Mesenchymal stem cell (in vitro differentiated cells and primary cell): ENCODE measurements around the gene RFC5.

Experiments
- DNase-seq: peaks from one replicate; pipeline ENCODE4 v3.0.0-alpha.2; 2013
- H2AFZ ChIP-seq: one replicate; pipeline ENCODE4 v1.6.1; 2013; ENCODE audit warnings: low read depth, mild to moderate bottlenecking, control low read depth, inconsistent platforms, low read length, moderate library complexity
- H2AK5ac ChIP-seq: 2 replicates; pipeline ENCODE4 v1.6.1; 2013; ENCODE audit warnings: low read length, moderate library complexity, mild to moderate bottlenecking, inconsistent platforms; ENCODE audit not compliant: severe bottlenecking
- H2BK120ac ChIP-seq: one replicate; pipeline ENCODE4 v1.6.1; 2013; ENCODE audit warnings: low read depth, mild to moderate bottlenecking, inconsistent platforms, low read length, moderate library complexity
- H2BK12ac ChIP-seq, 2 experiments: one replicate each; pipeline ENCODE4 v1.6.1; 2013; ENCODE audit warnings: inconsistent platforms in 2 of 2, low read length in 2 of 2, mild to moderate bottlenecking in 2 of 2, moderate library complexity in 2 of 2, control low read depth in 1 of 2
- H2BK15ac ChIP-seq: one replicate; pipeline ENCODE4 v1.6.1; 2013; ENCODE audit warnings: mild to moderate bottlenecking, low read depth, inconsistent platforms; ENCODE audit not compliant: poor library complexity, severe bottlenecking
- H2BK5ac ChIP-seq: 2 replicates; pipeline ENCODE4 v1.6.1; 2013; ENCODE audit warnings: low read depth, mild to moderate bottlenecking, low read length, control low read depth, inconsistent platforms; ENCODE audit not compliant: poor library complexity, severe bottlenecking
- H3K14ac ChIP-seq, 2 experiments: one replicate each; pipeline ENCODE4 v1.6.1; 2013; ENCODE audit warnings: inconsistent platforms in 2 of 2, low read length in 2 of 2, control low read depth in 1 of 2, mild to moderate bottlenecking in 1 of 2, moderate library complexity in 1 of 2
- H3K18ac ChIP-seq, 2 experiments: one replicate each; pipeline ENCODE4 v1.6.1; 2013; ENCODE audit warnings: inconsistent platforms in 2 of 2, low read length in 2 of 2, control low read depth in 1 of 2, low read depth in 1 of 2, mild to moderate bottlenecking in 1 of 2
- H3K23ac ChIP-seq, 2 experiments: one replicate each; pipeline ENCODE4 v1.6.1; 2013; ENCODE audit warnings: inconsistent platforms in 2 of 2, low read length in 2 of 2, mild to moderate bottlenecking in 2 of 2, moderate library complexity in 2 of 2, control low read depth in 1 of 2
- H3K27ac ChIP-seq: 2 replicates; pipeline ENCODE4 v1.5.1; 2013; ENCODE audit warnings: mild to moderate bottlenecking, moderate library complexity, low read length, control low read depth, inconsistent platforms; ENCODE audit not compliant: poor library complexity, severe bottlenecking
- H3K27me3 ChIP-seq, 2 experiments: 2 replicates each; pipeline versions ENCODE4 v1.6.1 to v1.7.0; 2013; ENCODE audit warnings: low read length in 2 of 2, mild to moderate bottlenecking in 2 of 2, moderate library complexity in 2 of 2, control low read depth in 1 of 2, inconsistent platforms in 1 of 2; ENCODE audit not compliant: control insufficient read depth in 1 of 2, insufficient read depth in 1 of 2
- H3K36me3 ChIP-seq, 2 experiments: 2 replicates each; pipeline versions ENCODE4 v1.6.1 to v1.7.0; 2013; ENCODE audit warnings: low read length in 2 of 2, control low read depth in 1 of 2, inconsistent platforms in 1 of 2, low read depth in 1 of 2, mild to moderate bottlenecking in 1 of 2; ENCODE audit not compliant: insufficient read depth in 2 of 2, control insufficient read depth in 1 of 2
- H3K4ac ChIP-seq, 2 experiments: one replicate each; pipeline ENCODE4 v1.6.1; 2013; ENCODE audit warnings: inconsistent platforms in 2 of 2, low read length in 2 of 2, mild to moderate bottlenecking in 2 of 2, moderate library complexity in 2 of 2, control low read depth in 1 of 2, low read depth in 1 of 2
- H3K4me1 ChIP-seq: 2 replicates; pipeline ENCODE4 v1.6.1; 2013; ENCODE audit warnings: low read depth, low read length, control low read depth; ENCODE audit not compliant: control insufficient read depth, insufficient read depth
- H3K4me2 ChIP-seq: 2 replicates; pipeline ENCODE4 v1.6.1; 2013; ENCODE audit warnings: low read length, mild to moderate bottlenecking, inconsistent platforms; ENCODE audit not compliant: poor library complexity, severe bottlenecking
- H3K4me3 ChIP-seq, 2 experiments: 2 replicates each; pipeline versions ENCODE4 v1.5.1 to v1.7.0; 2013; ENCODE audit warnings: low read length in 2 of 2, mild to moderate bottlenecking in 2 of 2, control low read depth in 1 of 2, low read depth in 1 of 2; ENCODE audit not compliant: insufficient read depth in 1 of 2
- H3K79me1 ChIP-seq: replicated peaks from 2 replicates; pipeline ENCODE4 v1.6.1; 2013; ENCODE audit warnings: mild to moderate bottlenecking, control low read depth, low read length, inconsistent platforms; ENCODE audit not compliant: poor library complexity, severe bottlenecking
- H3K9ac ChIP-seq: 2 replicates; pipeline ENCODE4 v1.7.0; 2013; ENCODE audit warnings: mild to moderate bottlenecking, low read length, moderate library complexity
- H3K9me3 ChIP-seq: 2 replicates; pipeline ENCODE4 v1.7.0; 2013; ENCODE audit warnings: mild to moderate bottlenecking, low read length; ENCODE audit not compliant: control insufficient read depth
- H4K8ac ChIP-seq: one replicate; pipeline ENCODE4 v1.6.1; 2013; ENCODE audit warnings: inconsistent platforms, mild to moderate bottlenecking, low read length, moderate library complexity
- H4K91ac ChIP-seq: one replicate; pipeline ENCODE4 v1.6.1; 2013; ENCODE audit warnings: mild to moderate bottlenecking, low read length, inconsistent platforms
- WGBS: methylation state at CpG from one replicate; pipeline ENCODE4 v1.1.7; 2013; ENCODE audit warnings: mixed read lengths; 5-methylcytosine and 5-hydroxymethylcytosine counted together

Gene RFC5

GRCh38 chr12:118064608-118065007 is 48.1 kb downstream of the RFC5 start:
- Histone ChIP-seq H2AK5ac (no peak overlapping the region), H3K4me1 (peaks cover 4% of the 10 kb centered on the region), H2BK12ac (no peak overlapping the region), H3K18ac (no peak overlapping the region), H3K27ac (no peak overlapping the region), H4K91ac (no peak overlapping the region), H3K9me3 (no peaks in the 10 kb centered on the region), H3K9ac (no peak overlapping the region), H2BK120ac (no peak overlapping the region), H3K23ac (no peak overlapping the region), H4K8ac (no peak overlapping the region), H2BK5ac (no peak overlapping the region), H3K4me2 (no peak overlapping the region), H3K36me3 (peaks cover under 1 to 3% of the 10 kb centered on the region in 2 experiments), H3K27me3 (no peaks in the 10 kb centered on the region), H3K79me1 (peaks cover 1% of the 10 kb centered on the region), H3K14ac (no peak overlapping the region), H2AFZ (no peak overlapping the region), H2BK15ac (no peak overlapping the region), H3K4me3 (no peak overlapping the region), H3K4ac (no peak overlapping the region)
- 83% methylated on average over 2 of the region's 2 CpGs for WGBS
- DNase-seq = peak; percentile 24

- H4K91ac ChIP-seq = no peak overlapping the region
- no peak overlapping the region for H2BK12ac ChIP-seq
- H2BK5ac ChIP-seq = no peak overlapping the region
- H3K4me3 ChIP-seq = no peak overlapping the region
- peaks cover 4% of the 10 kb centered on the region for H3K4me1 ChIP-seq
- H3K79me1 ChIP-seq = peaks cover 1% of the 10 kb centered on the region
- no peak overlapping the region for H3K23ac ChIP-seq
- no peak overlapping the region for H4K8ac ChIP-seq
- H3K9ac ChIP-seq = no peak overlapping the region
- DNase-seq = no peak
- no peak overlapping the region for H3K4ac ChIP-seq
- no peaks in the 10 kb centered on the region for H3K9me3 ChIP-seq
- no peak overlapping the region for H2AFZ ChIP-seq
- no peak overlapping the region for H3K4me2 ChIP-seq
- H3K36me3 ChIP-seq = peaks cover 3% of the 10 kb centered on the region in 2 experiments
- WGBS = no CpG with 5 or more reads among the region's 1 CpG
- H2BK15ac ChIP-seq = no peak overlapping the region
- H2AK5ac ChIP-seq = no peak overlapping the region
- H2BK120ac ChIP-seq = no peak overlapping the region
- H3K27me3 ChIP-seq = no peaks in the 10 kb centered on the region
- H3K27ac ChIP-seq = no peak overlapping the region
- no peak overlapping the region for H3K14ac ChIP-seq
- H3K18ac ChIP-seq = no peak overlapping the region
These were observed 48.9 kb downstream of the RFC5 start for GRCh38 chr12:118065380-118065779.

- no peak overlapping the region for H2BK12ac ChIP-seq
- no peaks in the 10 kb centered on the region for H3K9me3 ChIP-seq
- no peak overlapping the region for H2BK15ac ChIP-seq
- no peak overlapping the region for H2AFZ ChIP-seq
- no peak overlapping the region for H3K4me3 ChIP-seq
- H3K4me1 ChIP-seq = peaks cover under 1% of the 10 kb centered on the region
- no peak overlapping the region for H2AK5ac ChIP-seq
- WGBS = 91% methylated on average over 2 of the region's 2 CpGs
- H3K18ac ChIP-seq = no peak overlapping the region
- H3K14ac ChIP-seq = no peak overlapping the region
- H4K91ac ChIP-seq = no peak overlapping the region
- no peak overlapping the region for H2BK5ac ChIP-seq
- H3K4ac ChIP-seq = no peak overlapping the region
- no peak overlapping the region for H3K9ac ChIP-seq
- no peak overlapping the region for H2BK120ac ChIP-seq
- no peak overlapping the region for H3K27ac ChIP-seq
- no peaks in the 10 kb centered on the region for H3K79me1 ChIP-seq
- H3K27me3 ChIP-seq = no peaks in the 10 kb centered on the region
- H3K23ac ChIP-seq = no peak overlapping the region
- no peak for DNase-seq
- H4K8ac ChIP-seq = no peak overlapping the region
- peaks cover 3 to 7% of the 10 kb centered on the region in 2 experiments for H3K36me3 ChIP-seq
- no peak overlapping the region for H3K4me2 ChIP-seq
These were observed 51.9 kb downstream of the RFC5 start for GRCh38 chr12:118068445-118068844.

- H4K8ac ChIP-seq = no peak overlapping the region
- H2BK120ac ChIP-seq = no peak overlapping the region
- no peaks in the 10 kb centered on the region for H3K79me1 ChIP-seq
- H3K18ac ChIP-seq = no peak overlapping the region
- H3K27me3 ChIP-seq = no peaks in the 10 kb centered on the region
- WGBS = 100% methylated on average over 2 of the region's 3 CpGs
- H2BK15ac ChIP-seq = no peak overlapping the region
- H2AK5ac ChIP-seq = no peak overlapping the region
- H3K36me3 ChIP-seq = peaks cover 3 to 10% of the 10 kb centered on the region in 2 experiments
- no peak overlapping the region for H3K9ac ChIP-seq
- peaks cover 4% of the 10 kb centered on the region for H3K4me1 ChIP-seq
- no peak overlapping the region for H2BK12ac ChIP-seq
- H2AFZ ChIP-seq = no peak overlapping the region
- no peaks in the 10 kb centered on the region for H3K9me3 ChIP-seq
- no peak overlapping the region for H3K4me3 ChIP-seq
- H2BK5ac ChIP-seq = no peak overlapping the region
- no peak overlapping the region for H3K4me2 ChIP-seq
- DNase-seq = no peak
- no peak overlapping the region for H3K27ac ChIP-seq
- H3K14ac ChIP-seq = no peak overlapping the region
- H3K4ac ChIP-seq = no peak overlapping the region
- no peak overlapping the region for H3K23ac ChIP-seq
- no peak overlapping the region for H4K91ac ChIP-seq
These were observed 54.1 kb downstream of the RFC5 start for GRCh38 chr12:118070650-118071049.
